Measurements from ENCODE around the gene ATP13A1.
"Not testable (repeated sequence)": the region's sequence is repeated elsewhere in the genome, so short reads cannot be mapped to it uniquely, and the experiment has no call there.

ATP13A1 gene

GRCh38 chr19:19619181-19619848, 44.2 kb downstream of the ATP13A1 start:
- DNase-seq (ENCODE audit: low read depth), result no peak

- peak; percentile 68 for DNase-seq (ENCODE audit: low read depth)
Observed at GRCh38 chr19:19618219-19619051, 45.0 kb downstream of the ATP13A1 start, which contains the start of gene PBX4. TSS of gene PBX4 (minus strand) at chr19:19618687. CDS start at chr19:19618629, 58 bp downstream.

GRCh38 chr19:19615086-19615485, 48.4 kb downstream of the ATP13A1 start:
- no peak for DNase-seq (ENCODE audit: low read depth)

GRCh38 chr19:19613506-19613905, 50.0 kb downstream of the ATP13A1 start:
- DNase-seq (ENCODE audit: low read depth), result peak; percentile 19

GRCh38 chr19:19610376-19611202, 52.9 kb downstream of the ATP13A1 start:
- peak; percentile 48 for DNase-seq (ENCODE audit: low read depth)

DNA sequence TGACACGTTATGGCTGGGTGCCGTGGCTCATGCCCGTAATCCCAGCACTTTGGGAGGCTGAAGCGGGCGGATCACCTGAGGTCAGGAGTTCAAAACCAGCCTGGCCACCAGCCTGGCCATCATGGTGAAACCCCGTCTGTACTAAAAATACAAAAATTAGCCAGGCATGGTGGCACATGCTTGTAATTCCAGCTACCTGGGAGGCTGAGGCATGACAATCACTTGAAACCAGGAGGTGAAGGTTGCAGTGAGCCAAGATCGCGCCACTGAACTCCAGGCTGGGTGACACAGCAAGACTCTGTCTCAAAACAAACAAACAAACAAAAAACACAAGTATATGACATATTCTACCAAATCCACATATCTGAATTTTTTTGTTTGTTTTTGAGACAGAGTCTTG, 56.8 kb downstream of the ATP13A1 start:
- DNase-seq (ENCODE audit: low read depth), result not testable (repeated sequence)

DNA sequence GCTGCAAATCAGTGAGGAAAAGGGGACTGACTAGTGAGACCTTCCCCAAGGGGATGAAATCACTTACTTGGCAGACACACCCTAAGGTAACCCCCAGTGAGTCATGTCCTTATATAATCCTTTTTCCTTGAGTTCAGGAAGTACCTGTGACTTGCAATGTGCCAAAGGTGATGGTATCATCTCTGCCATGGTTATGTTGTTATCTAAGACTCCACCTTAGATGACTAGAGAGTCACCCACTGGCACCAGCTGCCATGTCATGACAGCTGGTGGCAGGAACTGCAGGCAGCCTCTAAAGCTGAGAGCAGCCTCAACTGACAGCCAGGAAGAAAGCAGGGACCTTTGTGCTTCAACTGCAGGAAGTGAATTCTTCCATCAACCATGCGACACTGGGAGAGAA, 57.5 kb downstream of the ATP13A1 start:
- no peak for DNase-seq (ENCODE audit: low read depth)

GRCh38 chr19:19602713-19603324, 60.7 kb downstream of the ATP13A1 start:
- DNase-seq (ENCODE audit: low read depth), result no peak

- DNase-seq (ENCODE audit: low read depth), result no peak
Observed at GRCh38 chr19:19602136-19602712, 61.3 kb downstream of the ATP13A1 start.

GRCh38 chr19:19600793-19601330, 62.6 kb downstream of the ATP13A1 start:
- DNase-seq (ENCODE audit: low read depth), result no peak

DNA sequence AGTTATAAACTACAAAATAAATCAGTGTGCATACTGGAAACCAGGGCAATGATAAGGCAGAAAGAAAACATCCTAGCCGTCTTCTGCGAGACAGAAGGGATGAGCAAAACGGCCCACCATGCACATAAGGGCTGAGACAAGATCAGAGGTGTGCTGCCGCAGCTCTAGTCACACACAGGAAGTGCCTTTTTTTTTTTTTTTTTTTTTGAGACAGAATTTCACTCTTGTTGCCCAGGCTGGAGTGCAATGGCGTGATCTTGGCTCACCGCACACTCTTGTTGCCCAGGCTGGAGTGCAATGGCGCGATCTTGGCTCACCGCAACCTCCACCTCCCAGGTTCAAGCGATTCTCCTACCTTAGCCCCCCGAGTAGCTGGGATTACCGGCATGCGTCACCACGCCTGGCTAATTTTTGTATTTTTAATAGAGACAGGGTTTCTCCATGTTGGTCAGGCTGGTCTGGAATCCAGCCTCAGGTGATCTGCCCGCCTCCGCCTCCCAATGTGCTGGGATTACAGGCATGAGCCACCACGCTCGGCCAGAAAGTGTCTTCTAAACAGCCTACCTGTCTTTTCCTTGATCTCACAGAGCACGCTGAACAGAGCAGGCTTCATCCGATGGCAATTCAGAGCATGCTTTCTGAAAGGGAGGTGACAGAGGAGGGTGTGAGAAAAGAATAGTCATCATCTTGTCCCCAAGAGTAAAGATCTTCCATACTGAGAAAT, 64.6 kb downstream of the ATP13A1 start:
- not testable (repeated sequence) for DNase-seq (ENCODE audit: low read depth)

- DNase-seq (ENCODE audit: low read depth), result no peak
Observed at GRCh38 chr19:19597809-19598306, 65.6 kb downstream of the ATP13A1 start.
